B cell (primary cell): ENCODE results near the gene PLP2. TPM values are rescaled to one million over a fixed set of nuclear protein-coding genes. Genes with fewer than 3 reads are reported as not detected.

Experiments used
- ATAC-seq: fragments of 200-7000 bp; cut with Tn5 transposase; one replicate; pipeline ENCODE4 v1.10.0; 2021; ENCODE audit warnings: low read depth, mild to moderate bottlenecking, moderate number of reproducible peaks, moderate library complexity
- CTCF ChIA-PET: fragments of 350-600 bp; sonication (Branson Sonifier 250); formaldehyde crosslinking; loops from one replicate; lab custom pipeline; 2021; ENCODE audit warnings: antibody characterized with exemption, inconsistent platforms; lab: Charles Lee
- POLR2A ChIA-PET: fragments of 350-600 bp; sonication (Branson Sonifier 250); formaldehyde crosslinking; loops from one replicate; lab custom pipeline; 2021; ENCODE audit warnings: antibody characterized with exemption; lab: Charles Lee
- DNase-seq: peaks from one replicate; pipeline ENCODE4 v3.0.0; 2013
- H2AFZ ChIP-seq: 2 replicates; pipeline ENCODE4 v1.6.1; 2012; ENCODE audit warnings: mild to moderate bottlenecking, low read depth, low read length; ENCODE audit not compliant: insufficient read depth, poor library complexity, severe bottlenecking
- H3K27ac ChIP-seq, 2 donors: 1 replicate in 1 of 2; 2 replicates in 1 of 2; pipeline ENCODE4 v1.5.1; 2012 to 2013; ENCODE audit warnings: low read length in 2 of 2, mild to moderate bottlenecking in 2 of 2, moderate library complexity in 1 of 2
- H3K27me3 ChIP-seq, 4 experiments: fragments of 200-600 bp in 1 of 4; sonication (generic) in 1 of 4; replicated peaks in 1 of 4; 1 replicate in 2 of 4; 2 replicates in 2 of 4; pipeline versions ENCODE4 v1.6.1 to v1.7.0; 2013 to 2016; ENCODE audit warnings: low read length in 3 of 4, mild to moderate bottlenecking in 2 of 4, mixed read lengths in 1 of 4, moderate library complexity in 1 of 4; ENCODE audit not compliant: insufficient read depth in 4 of 4, control insufficient read depth in 3 of 4; ENCODE audit errors: control extremely low read depth in 1 of 4
- H3K36me3 ChIP-seq, 2 experiments: replicated peaks in 1 of 2; 1 replicate in 1 of 2; 2 replicates in 1 of 2; pipeline versions ENCODE4 v1.6.1 to v1.7.1; 2013; ENCODE audit warnings: low read length in 1 of 2; ENCODE audit not compliant: insufficient read depth in 2 of 2, control insufficient read depth in 1 of 2; ENCODE audit errors: control extremely low read depth in 1 of 2, extremely low read depth in 1 of 2
- H3K4me1 ChIP-seq, 2 donors: fragments of 200-600 bp in 1 of 2; sonication (generic) in 1 of 2; 1 replicate in 1 of 2; 2 replicates in 1 of 2; pipeline versions ENCODE4 v1.5.1 to v1.6.1; 2013 to 2017; ENCODE audit warnings: low read length in 2 of 2; ENCODE audit not compliant: control insufficient read depth in 2 of 2, insufficient read depth in 2 of 2
- H3K4me2 ChIP-seq: replicated peaks from 2 replicates; pipeline ENCODE3; 2012; ENCODE audit warnings: mild to moderate bottlenecking, low read depth, low read length; ENCODE audit not compliant: poor library complexity, severe bottlenecking
- H3K4me3 ChIP-seq, 5 experiments: fragments of 200-600 bp in 1 of 5; sonication (generic) in 1 of 5; 1 replicate in 3 of 5; 2 replicates in 2 of 5; pipeline versions ENCODE4 v1.5.1 to v1.7.0; 2011 to 2016; ENCODE audit warnings: low read length in 4 of 5, mild to moderate bottlenecking in 4 of 5, low read depth in 2 of 5, control low read depth in 1 of 5, moderate library complexity in 1 of 5; ENCODE audit not compliant: insufficient read depth in 1 of 5; ENCODE audit errors: control extremely low read depth in 1 of 5, extremely low read depth in 1 of 5
- H3K79me2 ChIP-seq: fragments of 200-600 bp; sonication (generic); one replicate; pipeline ENCODE4 v1.6.0; 2016; ENCODE audit warnings: low read length; ENCODE audit not compliant: control insufficient read depth, insufficient read depth
- H3K9ac ChIP-seq: fragments of 200-600 bp; sonication (generic); 2 replicates; pipeline ENCODE4 v1.6.1; 2017; ENCODE audit warnings: mild to moderate bottlenecking, low read length, moderate library complexity
- H3K9me3 ChIP-seq, 3 donors: one replicate each; pipeline versions ENCODE4 v1.6.1 to v1.7.1; 2013; ENCODE audit warnings: low read length in 2 of 3; ENCODE audit not compliant: control insufficient read depth in 2 of 3, insufficient read depth in 1 of 3; ENCODE audit errors: control extremely low read depth in 1 of 3
- H4K20me1 ChIP-seq: 2 replicates; pipeline ENCODE4 v1.6.0; 2012; ENCODE audit warnings: mild to moderate bottlenecking, low read length; ENCODE audit not compliant: insufficient read depth, control insufficient read depth, poor library complexity, severe bottlenecking
- H3K27ac Mint-ChIP-seq: one replicate; pipeline ENCODE4 v1.8.0; 2021; ENCODE audit warnings: mixed read lengths
- H3K27me3 Mint-ChIP-seq: one replicate; pipeline ENCODE4 v1.8.0; 2021; ENCODE audit warnings: mixed read lengths
- H3K4me1 Mint-ChIP-seq: one replicate; pipeline ENCODE4 v1.8.0; 2021; ENCODE audit warnings: mixed read lengths
- H3K4me3 Mint-ChIP-seq: one replicate; pipeline ENCODE4 v1.8.0; 2021; ENCODE audit warnings: mixed read lengths
- H3K9me3 Mint-ChIP-seq: one replicate; pipeline ENCODE4 v1.8.0; 2022; ENCODE audit warnings: mixed read lengths; ENCODE audit not compliant: insufficient read depth
- CTCF ChIP-seq: fragments of 200-600 bp; IDR thresholded peaks from one replicate; pipeline ENCODE4 v1.8.0; 2022; ENCODE audit warnings: antibody characterized with exemption, mild to moderate bottlenecking
- EZH2 ChIP-seq: IDR thresholded peaks from 2 replicates; pipeline ENCODE4 v1.6.1; 2012; ENCODE audit warnings: borderline replicate concordance, low read depth, mild to moderate bottlenecking, moderate library complexity, low read length; ENCODE audit not compliant: insufficient read depth, poor library complexity, severe bottlenecking
- WGBS: methylation state at CpG from one replicate; pipeline ENCODE4 v1.1.5; 2013; ENCODE audit warnings: missing lambda C conversion rate; ENCODE audit not compliant: insufficient coverage; 5-methylcytosine and 5-hydroxymethylcytosine counted together
- intact Hi-C: fragments of 100-400 bp; cut with micrococcal nuclease; formaldehyde crosslinking; loops from one replicate; pipeline ENCODE4 v1.10.0; 2022
- polyA plus RNA-seq: library from polyadenylated mRNA; depleted of rRNA; stranded (reverse); fragments of >200 nt; gene quantifications from 2 replicates; pipeline ENCODE4 v1.2.3, GENCODE V29; 2012
- total RNA-seq, 2 donors: library from RNA; stranded (reverse); fragments of 120-200 nt in 1 of 2; gene quantifications; 1 replicate in 1 of 2; 2 replicates in 1 of 2; pipeline versions ENCODE4 v1.2.3 to v1.2.4, GENCODE V29; 2013 to 2022

The PLP2 gene
- total and polyA plus RNA-seq, 2 donors (not counting 1 experiment from before 2014, with no cell fraction given), result 194 to 214 TPM

GRCh38 chrX:49212861-49213260 lies 41.2 kb downstream of the PLP2 start:
- no peaks in the 10 kb centered on the region for H3K9me3 Mint-ChIP-seq
- H3K27ac Mint-ChIP-seq, result no peak overlapping the region
- H4K20me1 ChIP-seq, result no peaks in the 10 kb centered on the region
- H3K27me3 ChIP-seq, result no peaks in the 10 kb centered on the region
- H3K4me1 Mint-ChIP-seq, result no peaks in the 10 kb centered on the region
- POLR2A ChIA-PET, result no interaction called here
- no peak overlapping the region for H3K9ac ChIP-seq
- intact Hi-C loops, result no loop called here
- no peaks in the 10 kb centered on the region for H3K4me1 ChIP-seq
- ATAC-seq, result no peak
- no peaks in the 10 kb centered on the region for H3K27me3 Mint-ChIP-seq
- DNase-seq, result no peak
- TF ChIP-seq EZH2 (no peak), CTCF (no peak)
- no peak overlapping the region for H3K4me3 ChIP-seq
- H3K4me3 Mint-ChIP-seq, result no peak overlapping the region
- no peak overlapping the region for H2AFZ ChIP-seq
- CTCF ChIA-PET, result no interaction called here
- H3K9me3 ChIP-seq, result no peaks in the 10 kb centered on the region
- no peak overlapping the region for H3K4me2 ChIP-seq
- no peak overlapping the region for H3K27ac ChIP-seq
- no peaks in the 10 kb centered on the region for H3K36me3 ChIP-seq
- no peaks in the 10 kb centered on the region for H3K79me2 ChIP-seq
- 80% methylated on average over 1 of the region's 1 CpG for WGBS

GRCh38 chrX:49214416-49214815 lies 42.7 kb downstream of the PLP2 start:
- Mint-ChIP-seq H3K27me3 (no peaks in the 10 kb centered on the region), H3K4me3 (no peak overlapping the region), H3K4me1 (no peaks in the 10 kb centered on the region), H3K9me3 (no peaks in the 10 kb centered on the region), H3K27ac (no peak overlapping the region)
- H3K27ac ChIP-seq, result no peak overlapping the region
- H3K27me3 ChIP-seq, result no peaks in the 10 kb centered on the region
- H3K4me3 ChIP-seq, result no peak overlapping the region
- H4K20me1 ChIP-seq, result no peaks in the 10 kb centered on the region
- no peak overlapping the region for H3K4me2 ChIP-seq
- no peaks in the 10 kb centered on the region for H3K4me1 ChIP-seq
- no peak for ATAC-seq
- CTCF ChIA-PET, result no interaction called here
- no peak overlapping the region for H3K9ac ChIP-seq
- DNase-seq, result no peak
- no peaks in the 10 kb centered on the region for H3K79me2 ChIP-seq
- intact Hi-C loops, result no loop called here
- no CpG with 5 or more reads among the region's 2 CpGs for WGBS
- no peaks in the 10 kb centered on the region for H3K9me3 ChIP-seq
- TF ChIP-seq CTCF (no peak), EZH2 (no peak)
- POLR2A ChIA-PET, result no interaction called here
- H2AFZ ChIP-seq, result no peak overlapping the region
- H3K36me3 ChIP-seq, result no peaks in the 10 kb centered on the region
